BJ (cell line): Measurements from ENCODE around the gene DMBT1. TPM values are rescaled to one million over a fixed set of nuclear protein-coding genes. Genes with fewer than 3 reads are reported as not detected.

Experiments
- CTCF ChIA-PET: fragments of 350-600 bp; formaldehyde crosslinking; extraction: SDS; loops from one replicate; lab custom pipeline; 2021; ENCODE audit warnings: antibody characterized with exemption, inconsistent platforms; lab: Yijun Ruan, JAX
- POLR2A ChIA-PET: fragments of 300-600 bp; sonication (Branson Sonifier 250); formaldehyde crosslinking; extraction: SDS; loops from one replicate; lab custom pipeline; 2021; ENCODE audit warnings: antibody characterized with exemption; lab: Charles Lee
- DNase-seq: peaks from one replicate; pipeline ENCODE4 v3.0.0-alpha.2; 2011; ENCODE audit warnings: low read depth
- H3K27me3 ChIP-seq: 2 replicates; pipeline ENCODE4 v1.6.0; 2011; ENCODE audit warnings: low read length; ENCODE audit not compliant: control insufficient read depth, insufficient read depth
- H3K36me3 ChIP-seq: 2 replicates; pipeline ENCODE4 v1.5.1; 2011; ENCODE audit warnings: low read length; ENCODE audit not compliant: control insufficient read depth, insufficient read depth
- H3K4me3 ChIP-seq: 2 replicates; pipeline ENCODE4 v1.5.1; 2011; ENCODE audit warnings: low read depth, mild to moderate bottlenecking, control low read depth, low read length
- polyA plus RNA-seq: library from polyadenylated mRNA; depleted of rRNA; stranded (reverse); fragments of >200 nt; gene quantifications from 2 replicates; pipeline ENCODE4 v1.2.3, GENCODE V29; 2011
- TF ChIP-seq, protein P1 (sequence below): IDR thresholded peaks from 2 replicates; pipeline ENCODE4 v1.5.1; 2011; ENCODE audit warnings: low read depth, mild to moderate bottlenecking, control low read depth, inconsistent platforms, low read length, moderate library complexity; ENCODE audit not compliant: insufficient read depth

The DMBT1 gene
- polyA plus RNA-seq, 1 experiment, result 0.01 TPM

DNA sequence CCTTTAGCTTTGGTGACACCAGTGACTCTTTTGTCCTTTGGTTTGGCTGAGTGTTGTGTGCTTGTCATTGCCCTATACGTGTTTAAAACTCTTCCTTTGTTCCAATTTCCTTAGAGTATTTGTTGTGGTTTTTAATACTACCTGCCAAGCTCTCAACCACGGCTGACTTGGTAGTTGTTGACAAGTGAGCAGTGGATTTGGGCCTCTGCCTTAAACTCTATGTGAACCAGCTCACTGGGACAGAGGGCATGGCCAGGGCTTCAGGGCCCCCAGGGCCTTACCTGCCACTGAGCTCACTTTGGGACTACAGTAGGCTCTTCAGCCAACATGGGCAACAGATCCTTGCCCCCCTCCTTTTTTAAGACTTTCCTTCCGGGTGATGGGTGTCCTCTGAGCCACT is 9.6 kb upstream of the DMBT1 start:
- CTCF ChIA-PET, result interaction anchor here (1.0 kb wide), 1 partner anchor 15 kb away, joined by 3 read pairs; no protein-coding TSS in a partner anchor

DNA sequence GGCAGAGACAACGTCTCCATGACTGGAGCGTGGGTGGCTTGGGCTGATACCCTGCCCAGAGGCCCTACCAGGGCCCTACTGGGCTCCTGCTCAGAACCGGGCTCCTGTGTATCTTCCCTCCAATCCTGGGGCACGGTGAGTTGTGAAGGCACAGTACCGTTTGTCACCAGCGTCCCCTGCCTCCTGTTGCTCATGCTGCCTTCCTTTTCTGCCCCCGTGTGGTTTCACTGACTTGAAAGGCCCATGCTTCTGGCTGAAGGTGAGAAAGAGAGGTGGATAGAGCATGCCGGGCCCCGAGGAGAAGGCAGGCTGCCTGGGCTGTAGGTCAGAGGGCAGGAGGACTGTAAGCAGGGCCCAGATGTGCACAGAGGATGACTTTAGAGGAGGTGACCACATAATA is 9.1 kb upstream of the DMBT1 start:
- no peaks in the 10 kb centered on the region for H3K36me3 ChIP-seq
- TF ChIP-seq, protein P1, sequence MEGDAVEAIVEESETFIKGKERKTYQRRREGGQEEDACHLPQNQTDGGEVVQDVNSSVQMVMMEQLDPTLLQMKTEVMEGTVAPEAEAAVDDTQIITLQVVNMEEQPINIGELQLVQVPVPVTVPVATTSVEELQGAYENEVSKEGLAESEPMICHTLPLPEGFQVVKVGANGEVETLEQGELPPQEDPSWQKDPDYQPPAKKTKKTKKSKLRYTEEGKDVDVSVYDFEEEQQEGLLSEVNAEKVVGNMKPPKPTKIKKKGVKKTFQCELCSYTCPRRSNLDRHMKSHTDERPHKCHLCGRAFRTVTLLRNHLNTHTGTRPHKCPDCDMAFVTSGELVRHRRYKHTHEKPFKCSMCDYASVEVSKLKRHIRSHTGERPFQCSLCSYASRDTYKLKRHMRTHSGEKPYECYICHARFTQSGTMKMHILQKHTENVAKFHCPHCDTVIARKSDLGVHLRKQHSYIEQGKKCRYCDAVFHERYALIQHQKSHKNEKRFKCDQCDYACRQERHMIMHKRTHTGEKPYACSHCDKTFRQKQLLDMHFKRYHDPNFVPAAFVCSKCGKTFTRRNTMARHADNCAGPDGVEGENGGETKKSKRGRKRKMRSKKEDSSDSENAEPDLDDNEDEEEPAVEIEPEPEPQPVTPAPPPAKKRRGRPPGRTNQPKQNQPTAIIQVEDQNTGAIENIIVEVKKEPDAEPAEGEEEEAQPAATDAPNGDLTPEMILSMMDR, result no peak
- DNase-seq, result no peak
- POLR2A ChIA-PET, result no interaction called here
- H3K27me3 ChIP-seq, result no peaks in the 10 kb centered on the region
- H3K4me3 ChIP-seq, result no peak overlapping the region
- CTCF ChIA-PET, result interaction anchor here (1.0 kb wide), 1 partner anchor 14 kb away, joined by 3 read pairs; no protein-coding TSS in a partner anchor

More for the DNA sequence above, 9.6 kb upstream of the DMBT1 start:
- no peak overlapping the region for H3K4me3 ChIP-seq
- TF ChIP-seq, protein P1, result no peak
- H3K27me3 ChIP-seq, result no peaks in the 10 kb centered on the region
- POLR2A ChIA-PET, result no interaction called here
- no peak for DNase-seq
- H3K36me3 ChIP-seq, result no peaks in the 10 kb centered on the region

DNA sequence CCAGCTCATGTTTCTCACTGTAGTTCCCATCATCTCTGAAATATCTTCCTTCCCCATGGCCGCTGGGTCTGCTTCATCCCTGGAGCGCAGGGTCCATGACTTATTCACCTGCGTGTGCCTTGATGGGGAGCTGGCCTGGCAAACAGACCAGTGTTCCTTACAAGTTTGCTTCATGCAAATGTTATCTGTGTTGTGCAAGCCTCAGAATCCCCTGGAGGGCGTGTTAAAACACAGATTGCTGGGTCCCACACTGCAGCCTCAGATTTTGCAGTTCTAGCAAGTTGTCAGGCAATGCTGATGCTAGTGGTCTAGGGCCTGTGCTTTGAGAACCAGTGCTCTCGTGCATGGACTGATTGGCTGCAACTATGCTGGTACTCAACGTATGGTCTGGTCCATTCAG is 7.2 kb upstream of the DMBT1 start:
- POLR2A ChIA-PET, result no interaction called here
- TF ChIP-seq, protein P1, result no peak
- CTCF ChIA-PET, result interaction anchor here (0.8 to 1.9 kb wide), 2 partner anchors 13 to 119 kb away, joined by 3 to 7 read pairs; no protein-coding TSS in a partner anchor

GRCh38 chr10:122554131-122555036 is 6.2 kb upstream of the DMBT1 start:
- ChIA-PET CTCF (interaction anchor here (0.7 to 3.2 kb wide), 2 partner anchors 11 to 255 kb away, joined by 3 to 11 read pairs; no protein-coding TSS in a partner anchor), POLR2A (no interaction called here)
- no peak for DNase-seq
- Histone ChIP-seq H3K4me3 (no peak overlapping the region), H3K27me3 (no peaks in the 10 kb centered on the region), H3K36me3 (no peaks in the 10 kb centered on the region)
- TF ChIP-seq, protein P1, result no peak

More for the DNA sequence above, 7.2 kb upstream of the DMBT1 start:
- no peak for DNase-seq
- Histone ChIP-seq H3K27me3 (no peaks in the 10 kb centered on the region), H3K4me3 (no peak overlapping the region), H3K36me3 (no peaks in the 10 kb centered on the region)

- TF ChIP-seq, protein P1, result no peak
- Histone ChIP-seq H3K4me3 (no peak overlapping the region), H3K27me3 (no peaks in the 10 kb centered on the region), H3K36me3 (no peaks in the 10 kb centered on the region)
- ChIA-PET CTCF (interaction anchor here (0.7 to 3.2 kb wide), 2 partner anchors 10 to 257 kb away, joined by 3 to 11 read pairs; no protein-coding TSS in a partner anchor), POLR2A (no interaction called here)
- no peak for DNase-seq
Observed at GRCh38 chr10:122555442-122555841, 5.1 kb upstream of the DMBT1 start.
